NB4 (cell line): ENCODE measurements around the gene COMT.

Experiments used
- DNase-seq: peaks from one replicate; pipeline ENCODE4 v3.0.0; 2010; ENCODE audit warnings: low read depth
- H3K4me3 ChIP-seq: one replicate; pipeline ENCODE4 v1.5.1; 2011; ENCODE audit warnings: mild to moderate bottlenecking, low read depth, low read length, moderate library complexity
- CTCF ChIP-seq: IDR thresholded peaks from one replicate; pipeline ENCODE4 v1.5.1; 2012; ENCODE audit warnings: low read depth, low read length
- MYC ChIP-seq: IDR thresholded peaks from 2 replicates; pipeline ENCODE4 v1.6.1; 2011; ENCODE audit warnings: low read depth, low read length
- POLR2A ChIP-seq: IDR thresholded peaks from 2 replicates; pipeline ENCODE4 v1.6.1; 2011; ENCODE audit warnings: mild to moderate bottlenecking; ENCODE audit not compliant: insufficient read length; ENCODE audit errors: extremely low read depth
- TF ChIP-seq, protein P1 (sequence below): IDR thresholded peaks from 2 replicates; pipeline ENCODE4 v1.6.1; 2011; ENCODE audit warnings: low read depth, low read length

The COMT gene

GRCh38 chr22:19936513-19936912, 5.1 kb upstream of the COMT start:
- no peak overlapping the region for H3K4me3 ChIP-seq
- DNase-seq = no peak
- TF ChIP-seq, protein P1, sequence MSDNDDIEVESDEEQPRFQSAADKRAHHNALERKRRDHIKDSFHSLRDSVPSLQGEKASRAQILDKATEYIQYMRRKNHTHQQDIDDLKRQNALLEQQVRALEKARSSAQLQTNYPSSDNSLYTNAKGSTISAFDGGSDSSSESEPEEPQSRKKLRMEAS = no peak
- no peak for TF ChIP-seq MYC

- no peak overlapping the region for H3K4me3 ChIP-seq
- peak; percentile 59 for DNase-seq
- TF ChIP-seq, protein P1 = no peak
- TF ChIP-seq MYC = no peak
Observed at GRCh38 chr22:19937616-19938473, 3.7 kb upstream of the COMT start.

GRCh38 chr22:19940536-19941364, 822 bp upstream of the COMT start:
- H3K4me3 ChIP-seq = peak overlapping the region; percentile 79
- DNase-seq = peak; percentile 50
- peak; percentile 12 for TF ChIP-seq POLR2A
- no peak for TF ChIP-seq CTCF

DNA sequence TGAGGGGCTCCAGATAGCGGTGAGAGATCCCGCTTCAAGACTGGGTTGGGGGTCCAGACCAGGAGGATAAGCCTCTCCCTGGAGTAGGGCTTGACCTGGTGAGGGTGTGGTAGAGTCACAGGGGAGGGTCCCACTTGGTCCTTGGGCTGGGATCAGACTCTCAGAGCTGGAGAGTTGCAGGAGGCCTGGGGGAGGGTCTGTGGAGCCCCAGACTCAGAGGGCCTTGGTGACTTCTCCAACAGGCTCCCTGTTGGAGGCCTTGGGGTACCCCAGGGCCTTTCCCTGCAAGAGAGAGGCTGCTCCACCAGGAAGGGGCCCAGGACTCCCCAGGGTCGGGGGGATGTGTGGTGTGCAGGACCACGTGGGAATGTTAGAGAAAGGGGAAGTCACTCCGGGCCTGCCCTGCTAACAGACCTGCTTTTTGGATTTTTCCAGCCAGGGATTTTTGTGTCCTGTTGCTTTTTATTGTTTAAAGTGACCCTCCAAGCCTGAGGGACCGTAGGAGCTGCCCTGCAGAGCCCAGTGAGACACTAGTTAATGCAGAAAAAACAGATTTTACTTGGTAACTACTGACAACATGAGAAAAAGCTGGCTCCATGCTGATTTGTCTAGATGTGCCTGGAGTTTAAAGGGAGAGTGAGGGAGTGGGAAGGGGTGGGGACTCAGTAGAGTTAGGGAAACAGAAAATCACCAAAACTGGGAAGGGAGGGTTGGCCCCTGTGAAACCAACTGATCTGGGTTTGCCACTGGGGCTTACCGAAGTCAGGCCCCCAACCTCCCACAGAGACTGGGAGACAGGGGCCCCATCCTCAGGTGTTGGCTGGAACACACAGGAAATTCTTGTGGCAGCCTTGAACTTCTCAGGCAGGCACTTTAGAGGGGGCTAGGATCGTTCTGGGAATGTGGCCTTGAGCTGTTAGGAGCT, 847 bp downstream of the COMT start:
- peak overlapping the region; percentile 96 for H3K4me3 ChIP-seq
- DNase-seq = peak; percentile 88
- peak; percentile 91 for TF ChIP-seq MYC
- TF ChIP-seq, protein P1 = peak; percentile 91
- no peak for TF ChIP-seq POLR2A

- peak overlapping the region; percentile 96 for H3K4me3 ChIP-seq
- TF ChIP-seq MYC (peak; percentile 85), CTCF (no peak), POLR2A (peak; percentile 23)
- TF ChIP-seq, protein P1 = peak; percentile 84
- peak; percentile 96 for DNase-seq
Observed at GRCh38 chr22:19943082-19944026, 1.8 kb downstream of the COMT start.

DNA sequence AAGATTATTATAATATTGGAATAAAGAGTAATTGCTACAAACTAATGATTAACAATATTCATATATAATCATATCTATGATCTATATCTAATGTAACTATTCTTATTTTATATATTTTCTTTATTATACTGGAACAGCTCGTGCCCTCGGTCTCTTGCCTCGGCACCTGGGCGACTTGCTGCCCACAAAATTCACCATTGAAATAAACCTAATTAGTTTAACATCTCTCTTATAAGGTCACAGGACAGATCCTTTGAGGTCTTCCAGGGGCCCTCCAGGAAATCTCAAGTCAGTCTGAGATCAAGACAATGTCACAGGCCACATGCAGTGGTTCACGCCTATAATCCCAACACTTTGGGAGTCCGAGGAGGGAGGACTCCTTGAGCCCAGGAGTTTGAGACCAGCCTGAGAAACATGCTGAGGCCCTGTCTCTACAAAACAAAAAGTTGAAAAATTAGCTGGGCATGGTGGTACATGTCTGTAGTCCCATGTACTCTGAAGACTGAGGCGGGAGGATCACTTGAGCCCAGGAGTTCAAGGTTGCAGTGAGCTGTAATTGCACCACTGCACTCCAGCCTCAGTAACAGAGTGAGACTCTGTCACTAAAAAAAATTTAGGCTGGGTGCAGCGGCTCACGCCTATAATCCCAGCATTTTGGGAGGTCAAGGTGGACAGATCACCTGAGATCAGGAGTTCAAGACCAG, 6.6 kb downstream of the COMT start:
- no peak for DNase-seq
- no peak for TF ChIP-seq POLR2A
- TF ChIP-seq MYC = no peak
- TF ChIP-seq CTCF = no peak
- TF ChIP-seq, protein P1 = no peak
- no peak overlapping the region for H3K4me3 ChIP-seq
